Liver (tissue), 9 donors: ENCODE data around the gene ETV6. TPM values are rescaled to one million over a fixed set of nuclear protein-coding genes. Genes with fewer than 3 reads are reported as not detected.

Source experiments
- DNase-seq: peaks from one replicate; pipeline ENCODE4 v3.0.0-alpha.2; 2017; ENCODE audit warnings: low spot score
- H3K27ac ChIP-seq, 2 donors: one replicate each; pipeline ENCODE4 v1.7.0; 2013; ENCODE audit warnings: inconsistent platforms in 2 of 2, low read length in 2 of 2, control low read depth in 1 of 2, low read depth in 1 of 2, mild to moderate bottlenecking in 1 of 2
- H3K27me3 ChIP-seq, 4 donors: one replicate each; pipeline versions ENCODE4 v1.6.1 to v1.7.0; 2013; ENCODE audit warnings: low read length in 3 of 4, inconsistent platforms in 1 of 4, mild to moderate bottlenecking in 1 of 4, moderate library complexity in 1 of 4; ENCODE audit not compliant: control insufficient read depth in 4 of 4, insufficient read depth in 4 of 4
- H3K36me3 ChIP-seq, 4 donors: one replicate each; pipeline versions ENCODE4 v1.6.1 to v1.7.0; 2013; ENCODE audit warnings: low read length in 3 of 4, mild to moderate bottlenecking in 3 of 4, low read depth in 1 of 4, moderate library complexity in 1 of 4; ENCODE audit not compliant: control insufficient read depth in 4 of 4, insufficient read depth in 3 of 4
- H3K4me1 ChIP-seq, 4 donors: one replicate each; pipeline versions ENCODE4 v1.6.1 to v1.7.0; 2013; ENCODE audit warnings: low read length in 3 of 4, mild to moderate bottlenecking in 3 of 4, moderate library complexity in 1 of 4; ENCODE audit not compliant: control insufficient read depth in 4 of 4, insufficient read depth in 4 of 4
- H3K4me3 ChIP-seq, 3 donors: one replicate each; pipeline versions ENCODE4 v1.6.1 to v1.7.0; 2013; ENCODE audit warnings: low read length in 3 of 3, control low read depth in 1 of 3, low read depth in 1 of 3, mild to moderate bottlenecking in 1 of 3
- H3K9ac ChIP-seq, 2 donors: one replicate each; pipeline ENCODE4 v1.7.0; 2013; ENCODE audit warnings: low read length in 2 of 2, mild to moderate bottlenecking in 2 of 2, moderate library complexity in 2 of 2, control low read depth in 1 of 2, low read depth in 1 of 2
- H3K9me3 ChIP-seq, 4 donors: one replicate each; pipeline versions ENCODE4 v1.6.1 to v1.7.0; 2013; ENCODE audit warnings: low read length in 3 of 4; ENCODE audit not compliant: control insufficient read depth in 4 of 4
- ATF3 ChIP-seq: IDR thresholded peaks from 2 replicates; pipeline ENCODE4 v1.6.1; 2016; ENCODE audit warnings: antibody characterized with exemption
- CTCF ChIP-seq: fragments of 150-350 bp; IDR thresholded peaks from 2 replicates; pipeline ENCODE4 v1.5.1; 2017; ENCODE audit warnings: improper control_type of control experiment, low read depth, low read length; ENCODE audit not compliant: missing input control
- EGR1 ChIP-seq, 2 donors: IDR thresholded peaks; 2 replicates each; pipeline ENCODE4 v1.6.1; 2016 to 2018; ENCODE audit warnings: antibody characterized with exemption in 2 of 2, low read depth in 2 of 2
- FOXA1 ChIP-seq: IDR thresholded peaks from 2 replicates; pipeline ENCODE4 v1.6.1; 2016; ENCODE audit warnings: antibody characterized with exemption
- FOXA2 ChIP-seq: IDR thresholded peaks from 2 replicates; pipeline ENCODE4 v1.6.1; 2016; ENCODE audit warnings: antibody characterized with exemption
- GABPA ChIP-seq, 2 donors: IDR thresholded peaks in 1 of 2; conservative IDR thresholded peaks in 1 of 2; 2 replicates each; pipeline ENCODE4 v1.6.1; 2016; ENCODE audit warnings: antibody characterized with exemption in 2 of 2, mild to moderate bottlenecking in 1 of 2, moderate library complexity in 1 of 2
- HNF4G ChIP-seq: IDR thresholded peaks from 2 replicates; pipeline ENCODE4 v1.6.1; 2016; ENCODE audit warnings: antibody characterized with exemption
- JUND ChIP-seq, 2 donors: IDR thresholded peaks; 2 replicates each; pipeline ENCODE4 v1.6.1; 2016; ENCODE audit warnings: antibody characterized with exemption in 2 of 2
- TAF1 ChIP-seq: conservative IDR thresholded peaks from 2 replicates; pipeline ENCODE4 v1.6.1; 2016; ENCODE audit warnings: antibody characterized with exemption, mild to moderate bottlenecking
- YY1 ChIP-seq: IDR thresholded peaks from 2 replicates; pipeline ENCODE4 v1.6.1; 2016; ENCODE audit warnings: antibody characterized with exemption, mild to moderate bottlenecking
- WGBS: extraction: QIAGEN DNeasy Blood & Tissue Kit; methylation state at CpG from one replicate; pipeline ENCODE4 v1.1.7; 2013; 5-methylcytosine and 5-hydroxymethylcytosine counted together
- polyA plus RNA-seq, 2 donors: library from polyadenylated mRNA; stranded (reverse) in 1 of 2; unstranded in 1 of 2; fragments of 200-250 nt in 1 of 2; fragments of >200 nt in 1 of 2; fragmentation: Nextera tagmentation in 1 of 2; extraction: Ambion mirVana in 1 of 2; gene quantifications; one replicate each; pipeline versions ENCODE4 v1.2.1 to v1.2.3, GENCODE V29; 2013 to 2015
- total RNA-seq, 2 donors: library from RNA; depleted of rRNA; stranded (reverse); fragments of >200 nt; gene quantifications; one replicate each; pipeline ENCODE4 v1.2.3, GENCODE V29; 2014
- TF ChIP-seq, protein P1 (sequence below): IDR thresholded peaks from 2 replicates; pipeline ENCODE4 v1.6.1; 2016; ENCODE audit warnings: antibody characterized with exemption
- TF ChIP-seq, protein P2 (sequence below): IDR thresholded peaks from 2 replicates; pipeline ENCODE4 v1.6.1; 2016; ENCODE audit warnings: antibody characterized with exemption
- TF ChIP-seq, protein P3 (sequence below): IDR thresholded peaks from 2 replicates; pipeline ENCODE4 v1.6.1; 2016; ENCODE audit warnings: antibody characterized with exemption, mild to moderate bottlenecking
- donor health status: healthy.
- donor health status: healthy.
- donor health status: healthy.
- donor health status: healthy.
- donor health status: healthy.

The ETV6 gene
- total and polyA plus RNA-seq, 4 donors = 2.0 to 6.2 (median 3.5) TPM

DNA sequence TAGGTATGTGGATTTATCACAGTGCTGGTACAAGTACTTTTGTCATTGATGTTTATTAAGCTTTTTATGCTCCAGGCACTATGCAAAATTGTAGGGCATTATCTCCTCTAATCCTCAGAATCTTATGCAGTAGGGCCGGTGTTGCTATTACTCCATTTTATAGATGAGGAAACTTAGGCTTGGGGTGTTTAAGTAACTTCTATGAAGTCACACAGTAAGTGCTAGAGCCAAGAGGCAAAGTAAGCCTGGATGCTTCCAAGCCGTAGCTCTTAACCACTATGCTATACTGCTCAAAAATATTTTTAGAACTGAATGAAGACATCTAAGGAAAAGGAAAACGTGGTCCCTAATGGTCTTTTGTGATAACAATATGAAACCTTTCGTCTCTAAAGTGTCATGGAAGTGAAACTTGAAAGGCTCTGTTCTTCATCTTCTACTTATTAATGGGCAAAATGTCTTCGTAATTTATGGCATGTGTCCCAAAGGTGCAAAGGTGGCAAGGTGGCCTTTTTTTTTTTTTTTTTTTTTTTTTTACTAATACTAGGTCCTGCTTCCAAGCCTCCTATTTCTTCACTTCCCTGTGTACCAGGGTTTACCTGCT lies 85.2 kb downstream of the ETV6 start:
- Histone ChIP-seq H3K4me3 (no peak overlapping the region), H3K9ac (no peak overlapping the region), H3K4me1 (peaks cover 0 to 2% (median 0%) of the 10 kb centered on the region in 4 donors), H3K27ac (no peak overlapping the region), H3K27me3 (no peaks in the 10 kb centered on the region), H3K9me3 (no peaks in the 10 kb centered on the region), H3K36me3 (no peaks in the 10 kb centered on the region)
- WGBS = 86% methylated on average over 5 of the region's 5 CpGs
- no peak for DNase-seq
- TF ChIP-seq ATF3 = no peak
- TF ChIP-seq FOXA1 = no peak

- WGBS = 90% methylated on average over 6 of the region's 6 CpGs
- Histone ChIP-seq H3K4me3 (no peak overlapping the region), H3K9me3 (no peaks in the 10 kb centered on the region), H3K27me3 (no peaks in the 10 kb centered on the region), H3K9ac (no peak overlapping the region), H3K4me1 (peaks cover 0 to 2% (median 0%) of the 10 kb centered on the region in 4 donors), H3K27ac (no peak overlapping the region), H3K36me3 (no peaks in the 10 kb centered on the region)
- DNase-seq = no peak
- no peak for TF ChIP-seq CTCF
- TF ChIP-seq JUND (IDR thresholded peaks at IDR 0.05) = no peak
- TF ChIP-seq ATF3 = no peak
- no peak for TF ChIP-seq TAF1
Measured at GRCh38 chr12:11738450-11738849, 89.0 kb downstream of the ETV6 start.

- H3K4me1 ChIP-seq = peaks cover 0 to 2% (median 0%) of the 10 kb centered on the region in 4 donors
- no peak overlapping the region for H3K4me3 ChIP-seq
- no peak overlapping the region for H3K9ac ChIP-seq
- no peaks in the 10 kb centered on the region for H3K27me3 ChIP-seq
- DNase-seq = no peak
- TF ChIP-seq GABPA (IDR thresholded peaks at IDR 0.05 in 1 of 2, conservative IDR thresholded peaks at IDR 0.05 in 1 of 2) = no peak
- no peak for TF ChIP-seq JUND (IDR thresholded peaks at IDR 0.05)
- no peak for TF ChIP-seq HNF4G
- no peak for TF ChIP-seq FOXA1
- TF ChIP-seq, protein P1, sequence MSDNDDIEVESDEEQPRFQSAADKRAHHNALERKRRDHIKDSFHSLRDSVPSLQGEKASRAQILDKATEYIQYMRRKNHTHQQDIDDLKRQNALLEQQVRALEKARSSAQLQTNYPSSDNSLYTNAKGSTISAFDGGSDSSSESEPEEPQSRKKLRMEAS = no peak
- TF ChIP-seq, protein P2, sequence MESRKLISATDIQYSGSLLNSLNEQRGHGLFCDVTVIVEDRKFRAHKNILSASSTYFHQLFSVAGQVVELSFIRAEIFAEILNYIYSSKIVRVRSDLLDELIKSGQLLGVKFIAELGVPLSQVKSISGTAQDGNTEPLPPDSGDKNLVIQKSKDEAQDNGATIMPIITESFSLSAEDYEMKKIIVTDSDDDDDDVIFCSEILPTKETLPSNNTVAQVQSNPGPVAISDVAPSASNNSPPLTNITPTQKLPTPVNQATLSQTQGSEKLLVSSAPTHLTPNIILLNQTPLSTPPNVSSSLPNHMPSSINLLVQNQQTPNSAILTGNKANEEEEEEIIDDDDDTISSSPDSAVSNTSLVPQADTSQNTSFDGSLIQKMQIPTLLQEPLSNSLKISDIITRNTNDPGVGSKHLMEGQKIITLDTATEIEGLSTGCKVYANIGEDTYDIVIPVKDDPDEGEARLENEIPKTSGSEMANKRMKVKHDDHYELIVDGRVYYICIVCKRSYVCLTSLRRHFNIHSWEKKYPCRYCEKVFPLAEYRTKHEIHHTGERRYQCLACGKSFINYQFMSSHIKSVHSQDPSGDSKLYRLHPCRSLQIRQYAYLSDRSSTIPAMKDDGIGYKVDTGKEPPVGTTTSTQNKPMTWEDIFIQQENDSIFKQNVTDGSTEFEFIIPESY = no peak
- no peak for TF ChIP-seq TAF1
- TF ChIP-seq, protein P3, sequence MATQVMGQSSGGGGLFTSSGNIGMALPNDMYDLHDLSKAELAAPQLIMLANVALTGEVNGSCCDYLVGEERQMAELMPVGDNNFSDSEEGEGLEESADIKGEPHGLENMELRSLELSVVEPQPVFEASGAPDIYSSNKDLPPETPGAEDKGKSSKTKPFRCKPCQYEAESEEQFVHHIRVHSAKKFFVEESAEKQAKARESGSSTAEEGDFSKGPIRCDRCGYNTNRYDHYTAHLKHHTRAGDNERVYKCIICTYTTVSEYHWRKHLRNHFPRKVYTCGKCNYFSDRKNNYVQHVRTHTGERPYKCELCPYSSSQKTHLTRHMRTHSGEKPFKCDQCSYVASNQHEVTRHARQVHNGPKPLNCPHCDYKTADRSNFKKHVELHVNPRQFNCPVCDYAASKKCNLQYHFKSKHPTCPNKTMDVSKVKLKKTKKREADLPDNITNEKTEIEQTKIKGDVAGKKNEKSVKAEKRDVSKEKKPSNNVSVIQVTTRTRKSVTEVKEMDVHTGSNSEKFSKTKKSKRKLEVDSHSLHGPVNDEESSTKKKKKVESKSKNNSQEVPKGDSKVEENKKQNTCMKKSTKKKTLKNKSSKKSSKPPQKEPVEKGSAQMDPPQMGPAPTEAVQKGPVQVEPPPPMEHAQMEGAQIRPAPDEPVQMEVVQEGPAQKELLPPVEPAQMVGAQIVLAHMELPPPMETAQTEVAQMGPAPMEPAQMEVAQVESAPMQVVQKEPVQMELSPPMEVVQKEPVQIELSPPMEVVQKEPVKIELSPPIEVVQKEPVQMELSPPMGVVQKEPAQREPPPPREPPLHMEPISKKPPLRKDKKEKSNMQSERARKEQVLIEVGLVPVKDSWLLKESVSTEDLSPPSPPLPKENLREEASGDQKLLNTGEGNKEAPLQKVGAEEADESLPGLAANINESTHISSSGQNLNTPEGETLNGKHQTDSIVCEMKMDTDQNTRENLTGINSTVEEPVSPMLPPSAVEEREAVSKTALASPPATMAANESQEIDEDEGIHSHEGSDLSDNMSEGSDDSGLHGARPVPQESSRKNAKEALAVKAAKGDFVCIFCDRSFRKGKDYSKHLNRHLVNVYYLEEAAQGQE = no peak
- TF ChIP-seq FOXA2 = no peak
- TF ChIP-seq EGR1 (IDR thresholded peaks at IDR 0.05; ENCODE audit: low read depth in 2 of 2) = no peak
- TF ChIP-seq CTCF = no peak
- no peak for TF ChIP-seq YY1
- 84% methylated on average over 9 of the region's 9 CpGs for WGBS
- no peak overlapping the region for H3K27ac ChIP-seq
- no peaks in the 10 kb centered on the region for H3K9me3 ChIP-seq
- no peaks in the 10 kb centered on the region for H3K36me3 ChIP-seq
Measured at GRCh38 chr12:11739980-11740577, 90.6 kb downstream of the ETV6 start.
